Tibial nerve (tissue), 4 donors: ENCODE results near the gene ZNF66.

Source experiments
- EP300 ChIP-seq, 2 donors: sonication (generic); formaldehyde crosslinking; IDR thresholded peaks; one replicate each; pipeline ENCODE4 v1.6.1; 2017; ENCODE audit warnings: antibody characterized with exemption in 2 of 2, mild to moderate bottlenecking in 1 of 2
- TF ChIP-seq, protein P1 (sequence below), 5 experiments: fragments of 200-600 bp in 3 of 5; fragments of 450-650 bp in 2 of 5; sonication (generic) in 3 of 5; IDR thresholded peaks; one replicate each; pipeline ENCODE4 v1.5.1; 2016 to 2019; ENCODE audit warnings: antibody characterized with exemption in 5 of 5, mild to moderate bottlenecking in 3 of 5, moderate library complexity in 2 of 5

DNA sequence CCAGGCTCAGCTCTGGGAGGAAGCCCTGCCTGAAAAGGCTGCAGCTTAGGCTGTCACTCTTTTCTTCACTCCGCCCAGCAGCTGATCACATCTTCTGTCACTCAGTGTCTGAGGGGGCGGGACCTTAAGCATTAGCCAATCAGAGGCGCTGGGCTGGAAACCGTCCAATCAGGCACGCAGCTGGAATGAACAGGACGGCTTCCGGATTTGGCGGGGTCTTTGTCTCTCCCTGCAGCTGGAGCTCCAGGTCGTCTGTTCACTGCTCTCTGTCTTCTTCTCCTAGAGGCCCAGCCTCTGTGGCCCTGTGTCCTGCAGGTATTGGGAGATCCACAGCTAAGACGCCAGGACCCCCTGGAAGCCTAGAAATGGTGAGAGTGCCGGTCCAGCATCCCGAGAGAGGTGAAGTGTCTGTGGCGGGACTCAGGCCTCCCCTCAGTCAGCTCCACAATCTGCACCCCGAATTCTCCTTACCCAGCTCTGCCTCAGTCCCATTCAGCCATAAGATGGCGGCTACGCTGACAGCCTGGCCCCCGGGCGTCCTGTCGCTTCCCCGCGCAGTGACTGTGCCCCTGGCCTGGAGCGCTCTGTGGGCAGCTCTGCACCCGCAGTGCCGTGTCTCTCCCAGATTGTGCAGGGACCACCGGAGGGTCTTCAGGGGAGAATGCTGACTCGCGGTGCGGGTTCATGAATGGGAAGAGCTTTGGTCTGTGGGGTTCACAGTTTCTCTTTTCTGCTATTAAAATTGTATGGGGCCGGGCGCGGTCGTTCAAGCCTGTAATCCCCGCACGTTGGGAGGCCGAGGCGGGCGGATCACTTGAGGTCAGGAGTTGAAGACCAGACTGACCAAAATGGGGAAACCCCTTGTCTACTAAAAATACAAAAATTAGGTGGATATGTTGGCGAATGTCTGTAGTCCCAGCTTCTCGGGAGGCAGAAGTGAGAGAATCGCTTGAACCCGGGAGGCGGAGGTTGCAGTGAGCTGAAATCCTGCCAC, at the start of gene ZNF66:
- TF ChIP-seq, protein P1, sequence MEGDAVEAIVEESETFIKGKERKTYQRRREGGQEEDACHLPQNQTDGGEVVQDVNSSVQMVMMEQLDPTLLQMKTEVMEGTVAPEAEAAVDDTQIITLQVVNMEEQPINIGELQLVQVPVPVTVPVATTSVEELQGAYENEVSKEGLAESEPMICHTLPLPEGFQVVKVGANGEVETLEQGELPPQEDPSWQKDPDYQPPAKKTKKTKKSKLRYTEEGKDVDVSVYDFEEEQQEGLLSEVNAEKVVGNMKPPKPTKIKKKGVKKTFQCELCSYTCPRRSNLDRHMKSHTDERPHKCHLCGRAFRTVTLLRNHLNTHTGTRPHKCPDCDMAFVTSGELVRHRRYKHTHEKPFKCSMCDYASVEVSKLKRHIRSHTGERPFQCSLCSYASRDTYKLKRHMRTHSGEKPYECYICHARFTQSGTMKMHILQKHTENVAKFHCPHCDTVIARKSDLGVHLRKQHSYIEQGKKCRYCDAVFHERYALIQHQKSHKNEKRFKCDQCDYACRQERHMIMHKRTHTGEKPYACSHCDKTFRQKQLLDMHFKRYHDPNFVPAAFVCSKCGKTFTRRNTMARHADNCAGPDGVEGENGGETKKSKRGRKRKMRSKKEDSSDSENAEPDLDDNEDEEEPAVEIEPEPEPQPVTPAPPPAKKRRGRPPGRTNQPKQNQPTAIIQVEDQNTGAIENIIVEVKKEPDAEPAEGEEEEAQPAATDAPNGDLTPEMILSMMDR (IDR thresholded peaks at IDR 0.05): no peak
- peak in 1 of 2 donors; percentile 71 for TF ChIP-seq EP300 (IDR thresholded peaks at IDR 0.05)
